K562 (cell line): Measurements from ENCODE around the gene MARK3. TPM values are rescaled to one million over a fixed set of nuclear protein-coding genes. Genes with fewer than 3 reads are reported as not detected.

ENCODE experiments used
- ATAC-seq: fragments of 200-7000 bp; cut with Tn5 transposase; 3 replicates; pipeline ENCODE4 v1.9.1; 2020; ENCODE audit warnings: moderate library complexity
- BruUV-seq: library from RNA; stranded (reverse); fragments of 400-500 nt; replicated peaks from 2 replicates; lab custom pipeline; 2021; lab: Mats Ljungman, UMichigan
- CTCF ChIA-PET: fragments of 300-600 bp; formaldehyde crosslinking; extraction: SDS; loops from one replicate; lab custom pipeline; 2021; ENCODE audit warnings: low intra/inter-chr PET ratio; lab: Yijun Ruan, JAX
- POLR2A ChIA-PET: fragments of 300-600, 350-650 bp; sonication (Branson Sonifier 250); formaldehyde crosslinking; extraction: SDS; loops from one replicate; lab custom pipeline; 2021; ENCODE audit warnings: antibody characterized with exemption, inconsistent platforms; lab: Yijun Ruan, JAX
- DNase-seq, 4 experiments: peaks; one replicate each; pipeline versions ENCODE4 v3.0.0 to v3.0.0-alpha.2; 2011 to 2018; ENCODE audit warnings: low spot score in 3 of 4, mixed read lengths in 3 of 4; ENCODE audit errors: extremely low read depth in 1 of 4
- FAIRE-seq: peaks from 2 replicates; lab custom pipeline; 2011; peaks lifted over from hg19 to GRCh38; lab: Jason Lieb, UNC
- H2AFZ ChIP-seq: 2 replicates; pipeline ENCODE4 v1.6.0; 2011; ENCODE audit warnings: low read depth, low read length, control low read depth, inconsistent platforms
- H3K27ac ChIP-seq: fragments of 200-600 bp; 3 replicates; pipeline ENCODE4 v1.8.0; 2011; ENCODE audit warnings: low read depth, mild to moderate bottlenecking, control low read depth, inconsistent platforms, low read length, moderate library complexity, mixed read lengths; ENCODE audit errors: extremely low read depth
- H3K27me3 ChIP-seq, 2 experiments: fragments of 300-600 bp in 1 of 2; 2 replicates in 1 of 2; 3 replicates in 1 of 2; pipeline versions ENCODE4 v1.6.0 to v1.8.0; 2011; ENCODE audit warnings: inconsistent platforms in 2 of 2, low read length in 2 of 2, mild to moderate bottlenecking in 1 of 2, mixed read lengths in 1 of 2, moderate library complexity in 1 of 2; ENCODE audit not compliant: control insufficient read depth in 2 of 2, insufficient read depth in 2 of 2
- H3K36me3 ChIP-seq: fragments of 300-600 bp; 3 replicates; pipeline ENCODE4 v1.8.0; 2011; ENCODE audit warnings: mild to moderate bottlenecking, low read length, inconsistent platforms; ENCODE audit not compliant: control insufficient read depth, insufficient read depth
- H3K4me1 ChIP-seq, 2 experiments: fragments of 200-600 bp in 1 of 2; replicated peaks in 1 of 2; 2 replicates in 1 of 2; 3 replicates in 1 of 2; pipeline versions ENCODE4 v1.5.1 to v1.8.0; 2011; ENCODE audit warnings: inconsistent platforms in 2 of 2, low read length in 2 of 2, mild to moderate bottlenecking in 1 of 2, mixed read lengths in 1 of 2, moderate library complexity in 1 of 2; ENCODE audit not compliant: control insufficient read depth in 2 of 2, insufficient read depth in 2 of 2
- H3K4me2 ChIP-seq: 2 replicates; pipeline ENCODE4 v1.6.1; 2011; ENCODE audit warnings: low read length, control low read depth, inconsistent platforms, mixed read lengths; ENCODE audit not compliant: insufficient read depth
- H3K4me3 ChIP-seq: fragments of 200-600 bp; sonication (generic), shearing (Covaris generic); 2 replicates; pipeline ENCODE4 v1.5.1; 2016; ENCODE audit warnings: control low read depth, inconsistent platforms
- H3K79me2 ChIP-seq: fragments of 200-600 bp; 3 replicates; pipeline ENCODE4 v1.8.0; 2011; ENCODE audit warnings: low read length, inconsistent platforms; ENCODE audit not compliant: control insufficient read depth, insufficient read depth
- H3K9ac ChIP-seq, 2 experiments: 2 replicates each; pipeline versions ENCODE4 v1.6.0 to v1.6.1; 2011; ENCODE audit warnings: low read depth in 2 of 2, low read length in 2 of 2, control low read depth in 1 of 2, inconsistent platforms in 1 of 2, mild to moderate bottlenecking in 1 of 2, mixed read lengths in 1 of 2; ENCODE audit not compliant: insufficient read depth in 1 of 2
- H3K9me1 ChIP-seq: one replicate; pipeline ENCODE4 v1.6.0; 2011; ENCODE audit warnings: inconsistent platforms, mild to moderate bottlenecking, low read length, moderate library complexity; ENCODE audit not compliant: control insufficient read depth, insufficient read depth
- H3K9me3 ChIP-seq: replicated peaks from 2 replicates; pipeline ENCODE4 v1.5.1; 2011; ENCODE audit warnings: low read depth, low read length, inconsistent platforms; ENCODE audit not compliant: control insufficient read depth, insufficient read depth
- H4K20me1 ChIP-seq: replicated peaks from 2 replicates; pipeline ENCODE4 v1.6.1; 2011; ENCODE audit warnings: low read length, inconsistent platforms, mixed read lengths; ENCODE audit not compliant: control insufficient read depth, insufficient read depth
- ARHGAP35 ChIP-seq: fragments of 450-650 bp; IDR thresholded peaks from 2 replicates; pipeline ENCODE4 v1.6.1; 2018; ENCODE audit not compliant: partially characterized antibody
- ATF1 ChIP-seq, 2 experiments: fragments of 450-650 bp in 1 of 2; IDR thresholded peaks; 2 replicates each; pipeline ENCODE4 v1.6.1; 2016; ENCODE audit warnings: missing compliant biosample characterization in 1 of 2, missing genetic modification characterization in 1 of 2
- DACH1 ChIP-seq: fragments of 450-650 bp; IDR thresholded peaks from 2 replicates; pipeline ENCODE4 v1.6.1; 2018; ENCODE audit not compliant: partially characterized antibody
- GABPB2 ChIP-seq: fragments of 250-450 bp; sonication (Bioruptor Pico); conservative IDR thresholded peaks from 2 replicates; pipeline ENCODE4 v1.5.1; 2021; ENCODE audit warnings: mild to moderate bottlenecking
- HCFC1 ChIP-seq: IDR thresholded peaks from 2 replicates; pipeline ENCODE4 v1.6.1; 2012; ENCODE audit warnings: low read depth, low read length, improper control_type of control experiment
- HDAC6 ChIP-seq: IDR thresholded peaks from 2 replicates; pipeline ENCODE4 v1.6.1; 2012; ENCODE audit warnings: low read depth, mild to moderate bottlenecking, control low read depth, inconsistent platforms, low read length, moderate library complexity
- KAT7 ChIP-seq: sonication (generic); formaldehyde crosslinking; IDR thresholded peaks from 2 replicates; pipeline ENCODE4 v1.8.0; 2022; ENCODE audit warnings: missing genetic modification reagents, mild to moderate bottlenecking, borderline replicate concordance
- KDM1A ChIP-seq, 2 experiments: fragments of 450-650 bp; IDR thresholded peaks; 2 replicates each; pipeline ENCODE4 v1.6.1; 2016; ENCODE audit warnings: mild to moderate bottlenecking in 2 of 2
- MEF2D ChIP-seq: conservative IDR thresholded peaks from 2 replicates; pipeline ENCODE4 v1.6.1; 2016; ENCODE audit warnings: low read depth, missing genetic modification characterization, missing compliant biosample characterization
- MIER1 ChIP-seq: fragments of 450-650 bp; IDR thresholded peaks from 2 replicates; pipeline ENCODE4 v1.6.1; 2016; ENCODE audit warnings: antibody characterized with exemption, mild to moderate bottlenecking, low read depth
- NCOA4 ChIP-seq: fragments of 450-650 bp; IDR thresholded peaks from 2 replicates; pipeline ENCODE4 v1.6.1; 2018; ENCODE audit warnings: mild to moderate bottlenecking; ENCODE audit not compliant: partially characterized antibody
- NR4A1 ChIP-seq, 2 experiments: fragments of 250-450 bp in 1 of 2; fragments of 450-650 bp in 1 of 2; sonication (Bioruptor Pico) in 1 of 2; IDR thresholded peaks; 2 replicates each; pipeline versions ENCODE4 v1.4.0 to v1.6.1; 2016 to 2020; ENCODE audit warnings: mild to moderate bottlenecking in 2 of 2, missing compliant biosample characterization in 1 of 2, missing genetic modification characterization in 1 of 2, moderate library complexity in 1 of 2
- RCOR1 ChIP-seq, 2 experiments: IDR thresholded peaks; 2 replicates each; pipeline ENCODE4 v1.6.1; 2012; ENCODE audit warnings: low read depth in 2 of 2, low read length in 2 of 2, borderline replicate concordance in 1 of 2, improper control_type of control experiment in 1 of 2
- TBP ChIP-seq: optimal IDR thresholded peaks from 2 replicates; pipeline ENCODE3; 2011; ENCODE audit warnings: low read depth, low read length, improper control_type of control experiment
- ZC3H11A ChIP-seq: IDR thresholded peaks from 2 replicates; pipeline ENCODE4 v1.6.1; 2012; ENCODE audit warnings: low read depth, low read length, improper control_type of control experiment
- ZNF140 ChIP-seq: fragments of 250-450 bp; sonication (Bioruptor Pico); IDR thresholded peaks from 2 replicates; pipeline ENCODE4 v1.8.0; 2021; ENCODE audit warnings: moderate library complexity, mild to moderate bottlenecking, inconsistent platforms
- ZNF717 ChIP-seq: fragments of 250-450 bp; sonication (Bioruptor Pico); IDR thresholded peaks from 2 replicates; pipeline ENCODE4 v1.5.0; 2021
- ZSCAN32 ChIP-seq: fragments of 450-650 bp; formaldehyde crosslinking; IDR thresholded peaks from 2 replicates; pipeline ENCODE4 v1.4.0; 2020; ENCODE audit warnings: mild to moderate bottlenecking, moderate library complexity
- WGBS: fragments of 100-300 bp; shearing (Covaris generic); methylation state at CpG from one replicate; pipeline ENCODE4 v1.1.6; 2016; ENCODE audit warnings: low coverage, mixed read lengths; ENCODE audit not compliant: insufficient coverage; ENCODE audit errors: missing lambda C conversion rate; 5-methylcytosine and 5-hydroxymethylcytosine counted together
- in situ Hi-C: fragments of 300-500 bp; cut with MboI; formaldehyde crosslinking; loops from 4 replicates; pipeline ENCODE4 v1.15.0; 2018; ENCODE audit warnings: inconsistent platforms, mixed read lengths
- intact Hi-C: fragments of 100-400 bp; cut with micrococcal nuclease; formaldehyde crosslinking; loops from 2 replicates; pipeline ENCODE4 v1.14.2; 2022
- polyA plus RNA-seq, 8 experiments: library from polyadenylated mRNA; depleted of rRNA in 4 of 8; stranded (reverse) in 5 of 8; unstranded in 3 of 8; fragments of >200 nt; fragmentation: Nextera tagmentation in 2 of 8; fragmentation: Illumina TruSeq in 1 of 8; extraction: Ambion mirVana in 2 of 8; extraction: Trizol in 1 of 8; gene quantifications; 2 replicates each; pipeline versions ENCODE4 v1.2.1 to v1.2.3, GENCODE V29; 2011 to 2014; ENCODE audit warnings: inconsistent platforms in 1 of 8, missing spikeins in 1 of 8
- total RNA-seq, 7 experiments: library from RNA; depleted of rRNA in 6 of 7; stranded (reverse); fragments of >200 nt in 6 of 7; fragmentation: Illumina TruSeq in 2 of 7; extraction: Trizol in 2 of 7; gene quantifications; 2 replicates each; pipeline versions ENCODE4 v1.2.1 to v1.2.3, GENCODE V29; 2011 to 2021; ENCODE audit warnings: low replicate concordance in 1 of 7

The MARK3 gene
- total and polyA plus RNA-seq, 9 of the 15 experiments (the other 6 are each of a cell fraction or from before 2014, with no cell fraction given): 10.1 to 68.7 (median 56.3) TPM

DNA sequence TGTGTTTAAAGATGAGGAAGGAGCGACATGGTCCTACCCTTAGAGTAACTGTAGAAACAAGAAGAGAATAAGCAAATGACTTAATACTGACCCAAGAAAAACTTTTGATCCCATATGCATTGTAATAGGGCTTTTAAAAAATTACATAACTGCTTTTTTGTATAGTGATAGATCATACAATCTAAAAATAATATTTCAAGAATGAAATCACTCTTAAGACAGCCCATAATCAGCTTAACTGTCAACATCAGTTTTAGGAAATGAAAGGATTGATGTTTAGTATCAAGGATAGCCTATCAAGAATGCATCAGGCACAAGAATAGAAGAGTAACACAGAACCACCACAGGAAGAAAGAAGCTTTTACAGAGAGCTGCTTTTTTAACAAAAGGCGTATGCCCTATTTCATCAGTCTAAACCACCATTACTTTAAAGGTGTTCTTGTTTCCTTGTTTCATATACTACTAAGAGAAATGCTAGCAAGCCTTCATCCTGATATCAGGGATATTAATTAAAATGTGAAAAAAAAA lies 64.5 kb downstream of the MARK3 start:
- no peaks in the 10 kb centered on the region; the same call in 1 of the 2 replicates for H4K20me1 ChIP-seq
- no peaks in the 10 kb centered on the region for H3K9me3 ChIP-seq
- DNase-seq (no peak), FAIRE-seq (no peak), ATAC-seq (no peak)
- CTCF ChIA-PET: no interaction called here
- H3K79me2 ChIP-seq: peaks cover 63% of the 10 kb centered on the region
- no peak overlapping the region for H2AFZ ChIP-seq
- peaks cover 23% of the 10 kb centered on the region; the same call in 2 of the 3 replicates for H3K36me3 ChIP-seq
- H3K9me1 ChIP-seq: no peaks in the 10 kb centered on the region
- no peaks in the 10 kb centered on the region for H3K27me3 ChIP-seq
- in situ Hi-C loops: no loop called here
- peaks cover 13 to 24% of the 10 kb centered on the region in 2 experiments; a peak in 4 of 5 replicates for H3K4me1 ChIP-seq
- H3K4me2 ChIP-seq: no peak overlapping the region
- no peak overlapping the region for H3K9ac ChIP-seq
- BruUV-seq: no TSS peak
- H3K27ac ChIP-seq: no peak overlapping the region
- TF ChIP-seq ZNF717 (CRISPR knock-in tag): no peak
- no peak for TF ChIP-seq DACH1
- no peak for TF ChIP-seq GABPB2 (CRISPR knock-in tag)
- no peak for TF ChIP-seq HDAC6
- no peak for TF ChIP-seq ARHGAP35
- intact Hi-C loops: no loop called here
- H3K4me3 ChIP-seq: no peak overlapping the region
- 92% methylated on average over 2 of the region's 2 CpGs for WGBS
- POLR2A ChIA-PET: interaction anchor here (1.3 kb wide), 1 partner anchor 12 kb away, joined by 4 read pairs; no protein-coding TSS in a partner anchor

DNA sequence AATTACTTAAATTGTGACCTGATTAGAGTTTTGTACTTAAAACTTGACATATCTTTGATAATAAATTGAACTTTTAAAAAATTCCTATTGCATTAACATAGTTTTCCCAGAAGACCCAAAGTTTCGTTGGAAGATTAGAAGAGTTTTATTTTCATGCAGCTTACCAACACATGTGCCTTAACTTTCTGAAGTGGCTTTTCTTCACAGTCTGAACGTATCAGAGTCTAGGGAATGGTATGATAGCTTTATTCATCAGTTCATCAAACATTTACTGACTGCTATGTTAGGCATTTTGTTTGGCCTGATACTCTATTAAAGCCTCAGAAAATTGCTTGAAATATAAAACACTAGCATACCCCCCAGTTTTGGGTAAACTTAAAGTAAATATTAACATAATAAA lies 65.2 kb downstream of the MARK3 start:
- H3K79me2 ChIP-seq: peaks cover 58% of the 10 kb centered on the region
- WGBS: 83% methylated on average over 2 of the region's 2 CpGs
- TF ChIP-seq MEF2D (tag) (no peak), NCOA4 (no peak), TBP (no peak), ATF1 (CRISPR knock-in tag; IDR thresholded peaks at IDR 0.05) (no peak), ATF1 (tag; IDR thresholded peaks at IDR 0.05) (no peak), ZSCAN32 (CRISPR knock-in tag) (no peak), NR4A1 (CRISPR knock-in tag; IDR thresholded peaks at IDR 0.05) (no peak), NR4A1 (tag; IDR thresholded peaks at IDR 0.05) (no peak), RCOR1 (IDR thresholded peaks at IDR 0.05; ENCODE audit: borderline replicate concordance in 1 of 2, low read depth in 2 of 2, low read length in 2 of 2) (no peak), KAT7 (CRISPR knock-in tag) (no peak), KDM1A (IDR thresholded peaks at IDR 0.05) (no peak), ZNF140 (CRISPR knock-in tag) (no peak), MIER1 (no peak), HCFC1 (no peak), ZC3H11A (no peak)

More for the DNA sequence above, 65.2 kb downstream of the MARK3 start:
- FAIRE-seq: no peak
- no TSS peak for BruUV-seq
- intact Hi-C loops: no loop called here
- Histone ChIP-seq H3K9me1 (no peaks in the 10 kb centered on the region), H3K36me3 (peaks cover 27% of the 10 kb centered on the region; the same call in 2 of the 3 replicates), H3K4me1 (peaks cover 13 to 17% of the 10 kb centered on the region in 2 experiments; a peak in 4 of 5 replicates), H3K4me3 (no peak overlapping the region), H3K27me3 (no peaks in the 10 kb centered on the region), H4K20me1 (no peaks in the 10 kb centered on the region; the same call in 1 of the 2 replicates), H3K9me3 (no peaks in the 10 kb centered on the region), H3K9ac (no peak overlapping the region), H3K27ac (no peak overlapping the region), H2AFZ (no peak overlapping the region), H3K4me2 (no peak overlapping the region)
- CTCF ChIA-PET: no interaction called here
- in situ Hi-C loops: no loop called here
- no peak for ATAC-seq
- POLR2A ChIA-PET: interaction anchor here (1.3 kb wide), 1 partner anchor 11 kb away, joined by 4 read pairs; no protein-coding TSS in a partner anchor
- DNase-seq: no peak
